OCI-LY7 (cell line): Measurements from ENCODE around the gene TEDC1. TPM values are rescaled to one million over a fixed set of nuclear protein-coding genes. Genes with fewer than 3 reads are reported as not detected.

Experiments
- BruUV-seq: library from RNA; stranded (reverse); fragments of 400-500 nt; replicated peaks from 2 replicates; lab custom pipeline; 2021; lab: Mats Ljungman, UMichigan
- CTCF ChIA-PET: fragments of 300-600 bp; sonication (Branson Sonifier 250); formaldehyde crosslinking; loops from one replicate; lab custom pipeline; 2022; ENCODE audit warnings: antibody characterized with exemption; ENCODE audit not compliant: unreplicated experiment; lab: Charles Lee
- POLR2A ChIA-PET: fragments of 300-600 bp; sonication (Branson Sonifier 250); formaldehyde crosslinking; loops from one replicate; lab custom pipeline; 2022; ENCODE audit warnings: antibody characterized with exemption; lab: Charles Lee
- DNase-seq: peaks from one replicate; pipeline ENCODE4 v3.0.0-alpha.2; 2015; ENCODE audit warnings: low spot score
- H2AFZ ChIP-seq: fragments of 200-600 bp; sonication (generic), shearing (Covaris generic); 2 replicates; pipeline ENCODE4 v1.6.1; 2014; ENCODE audit warnings: mild to moderate bottlenecking, antibody characterized with exemption, low read length, moderate library complexity
- H3K27ac ChIP-seq: fragments of 200-600 bp; sonication (generic); 2 replicates; pipeline ENCODE4 v1.5.1; 2014; ENCODE audit warnings: mixed run types, low read depth, mild to moderate bottlenecking, moderate library complexity, low read length, inconsistent platforms; ENCODE audit not compliant: poor library complexity, severe bottlenecking
- H3K36me3 ChIP-seq: fragments of 200-600 bp; sonication (generic); 2 replicates; pipeline ENCODE4 v1.6.1; 2014; ENCODE audit warnings: mild to moderate bottlenecking, antibody characterized with exemption, low read length, moderate library complexity, mixed read lengths; ENCODE audit not compliant: insufficient read depth
- H3K4me1 ChIP-seq: fragments of 200-600 bp; sonication (generic); 2 replicates; pipeline ENCODE4 v1.5.1; 2014; ENCODE audit warnings: mild to moderate bottlenecking, low read length; ENCODE audit not compliant: insufficient read depth, poor library complexity, severe bottlenecking
- H3K4me2 ChIP-seq: fragments of 200-600 bp; sonication (generic); 2 replicates; pipeline ENCODE4 v1.6.1; 2014; ENCODE audit warnings: mild to moderate bottlenecking, low read length
- H3K4me3 ChIP-seq: fragments of 200-600 bp; sonication (generic); 2 replicates; pipeline ENCODE4 v1.5.1; 2014; ENCODE audit warnings: mild to moderate bottlenecking, low read depth, low read length; ENCODE audit not compliant: poor library complexity, severe bottlenecking
- H3K79me2 ChIP-seq: fragments of 200-600 bp; sonication (generic); 2 replicates; pipeline ENCODE4 v1.6.1; 2016; ENCODE audit warnings: low read depth, mild to moderate bottlenecking, low read length, moderate library complexity, mixed read lengths; ENCODE audit not compliant: insufficient read depth
- H3K9me2 ChIP-seq: fragments of 200-600 bp; sonication (generic); 2 replicates; pipeline ENCODE4 v1.6.1; 2016; ENCODE audit warnings: mild to moderate bottlenecking, low read length, mixed read lengths; ENCODE audit not compliant: insufficient read depth
- H3K9me3 ChIP-seq: fragments of 200-600 bp; sonication (generic); 2 replicates; pipeline ENCODE4 v1.6.1; 2014; ENCODE audit warnings: mild to moderate bottlenecking, mixed run types, low read length, mixed read lengths
- H4K20me1 ChIP-seq: fragments of 200-600 bp; sonication (generic); 2 replicates; pipeline ENCODE4 v1.6.1; 2014; ENCODE audit warnings: mild to moderate bottlenecking, antibody characterized with exemption, low read length, moderate library complexity, mixed read lengths; ENCODE audit not compliant: insufficient read depth
- EZH2phosphoT487 ChIP-seq: fragments of 200-600 bp; sonication (generic); IDR thresholded peaks from 2 replicates; pipeline ENCODE4 v1.6.1; 2018; ENCODE audit warnings: low read depth, borderline replicate concordance, mild to moderate bottlenecking, mixed run types, antibody characterized with exemption, low read length, moderate library complexity, mixed read lengths
- intact Hi-C: fragments of 100-400 bp; cut with micrococcal nuclease; formaldehyde crosslinking; loops from one replicate; pipeline ENCODE4 v1.10.0; 2022; ENCODE audit not compliant: unreplicated experiment
- total RNA-seq, 2 experiments: library from RNA; depleted of rRNA in 1 of 2; stranded (reverse); fragments of >200 nt in 1 of 2; shearing (Covaris generic) in 1 of 2; gene quantifications; 2 replicates each; pipeline ENCODE4 v1.2.3, GENCODE V29; 2014 to 2022
- TF ChIP-seq, protein P1 (sequence below): fragments of 200-600 bp; sonication (generic); conservative IDR thresholded peaks from 2 replicates; pipeline ENCODE4 v1.5.1; 2014; ENCODE audit warnings: mild to moderate bottlenecking, antibody characterized with exemption, low read length, moderate library complexity, mixed read lengths

Gene TEDC1
- total RNA-seq, 2 experiments from 2014 or later, result 53.2 to 55.8 TPM

DNA sequence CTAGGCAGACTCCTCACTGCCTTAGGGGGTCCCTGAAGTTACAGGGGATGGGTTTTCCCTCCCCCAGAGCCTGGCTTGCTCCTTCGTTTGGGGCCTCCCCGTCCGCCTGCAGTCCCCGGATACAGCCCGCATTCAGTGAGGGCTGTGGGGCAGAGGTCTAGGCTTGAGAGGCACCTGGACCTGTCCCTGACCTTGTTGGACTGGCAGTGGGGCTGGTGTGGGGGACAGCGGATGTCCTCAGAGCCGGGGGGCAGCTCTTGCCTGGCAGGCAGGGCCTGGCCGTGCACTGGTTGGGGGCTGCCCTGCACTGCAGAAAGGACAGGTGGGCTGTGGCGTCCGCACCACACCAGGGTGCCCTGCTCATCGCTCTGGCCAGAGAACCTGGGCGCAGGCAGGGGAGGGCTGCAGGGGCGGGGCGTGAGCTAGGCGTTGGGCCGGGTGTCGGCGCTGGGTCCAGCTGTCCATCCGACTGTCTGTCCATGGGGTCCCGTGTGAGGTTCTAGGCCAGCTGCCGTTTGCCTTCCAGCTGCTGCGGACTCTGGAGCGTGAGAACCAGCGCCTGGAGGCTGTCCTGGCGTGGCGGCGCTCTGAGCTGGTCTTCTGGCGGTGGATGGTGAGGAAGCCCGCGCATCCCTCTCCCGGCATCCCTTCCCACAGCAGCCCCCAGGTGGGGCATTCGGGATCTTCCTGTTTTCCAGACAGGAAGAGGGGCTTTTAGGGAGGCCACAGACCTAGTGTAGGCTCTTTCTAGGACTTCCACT lies 6.0 kb downstream of the TEDC1 start:
- peaks cover 7% of the 10 kb centered on the region for H3K4me1 ChIP-seq
- intact Hi-C loops, result no loop called here
- peaks cover 4% of the 10 kb centered on the region; the same call in 1 of the 2 replicates for H4K20me1 ChIP-seq
- H3K27ac ChIP-seq, result no peak overlapping the region
- TF ChIP-seq EZH2phosphoT487, result no peak
- TF ChIP-seq, protein P1, sequence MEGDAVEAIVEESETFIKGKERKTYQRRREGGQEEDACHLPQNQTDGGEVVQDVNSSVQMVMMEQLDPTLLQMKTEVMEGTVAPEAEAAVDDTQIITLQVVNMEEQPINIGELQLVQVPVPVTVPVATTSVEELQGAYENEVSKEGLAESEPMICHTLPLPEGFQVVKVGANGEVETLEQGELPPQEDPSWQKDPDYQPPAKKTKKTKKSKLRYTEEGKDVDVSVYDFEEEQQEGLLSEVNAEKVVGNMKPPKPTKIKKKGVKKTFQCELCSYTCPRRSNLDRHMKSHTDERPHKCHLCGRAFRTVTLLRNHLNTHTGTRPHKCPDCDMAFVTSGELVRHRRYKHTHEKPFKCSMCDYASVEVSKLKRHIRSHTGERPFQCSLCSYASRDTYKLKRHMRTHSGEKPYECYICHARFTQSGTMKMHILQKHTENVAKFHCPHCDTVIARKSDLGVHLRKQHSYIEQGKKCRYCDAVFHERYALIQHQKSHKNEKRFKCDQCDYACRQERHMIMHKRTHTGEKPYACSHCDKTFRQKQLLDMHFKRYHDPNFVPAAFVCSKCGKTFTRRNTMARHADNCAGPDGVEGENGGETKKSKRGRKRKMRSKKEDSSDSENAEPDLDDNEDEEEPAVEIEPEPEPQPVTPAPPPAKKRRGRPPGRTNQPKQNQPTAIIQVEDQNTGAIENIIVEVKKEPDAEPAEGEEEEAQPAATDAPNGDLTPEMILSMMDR, result no peak
- 0 out of 2 replicates have a peak, but pooled peaks cover 2% of the 10 kb centered on the region for H3K79me2 ChIP-seq
- no peaks in the 10 kb centered on the region for H3K9me3 ChIP-seq
- ChIA-PET POLR2A (no interaction called here), CTCF (no interaction called here)
- H3K36me3 ChIP-seq, result peaks cover 22% of the 10 kb centered on the region
- H2AFZ ChIP-seq, result no peak overlapping the region
- H3K9me2 ChIP-seq, result no peaks in the 10 kb centered on the region
- H3K4me3 ChIP-seq, result no peak overlapping the region
- no TSS peak for BruUV-seq
- no peak for DNase-seq
- H3K4me2 ChIP-seq, result no peak overlapping the region

DNA sequence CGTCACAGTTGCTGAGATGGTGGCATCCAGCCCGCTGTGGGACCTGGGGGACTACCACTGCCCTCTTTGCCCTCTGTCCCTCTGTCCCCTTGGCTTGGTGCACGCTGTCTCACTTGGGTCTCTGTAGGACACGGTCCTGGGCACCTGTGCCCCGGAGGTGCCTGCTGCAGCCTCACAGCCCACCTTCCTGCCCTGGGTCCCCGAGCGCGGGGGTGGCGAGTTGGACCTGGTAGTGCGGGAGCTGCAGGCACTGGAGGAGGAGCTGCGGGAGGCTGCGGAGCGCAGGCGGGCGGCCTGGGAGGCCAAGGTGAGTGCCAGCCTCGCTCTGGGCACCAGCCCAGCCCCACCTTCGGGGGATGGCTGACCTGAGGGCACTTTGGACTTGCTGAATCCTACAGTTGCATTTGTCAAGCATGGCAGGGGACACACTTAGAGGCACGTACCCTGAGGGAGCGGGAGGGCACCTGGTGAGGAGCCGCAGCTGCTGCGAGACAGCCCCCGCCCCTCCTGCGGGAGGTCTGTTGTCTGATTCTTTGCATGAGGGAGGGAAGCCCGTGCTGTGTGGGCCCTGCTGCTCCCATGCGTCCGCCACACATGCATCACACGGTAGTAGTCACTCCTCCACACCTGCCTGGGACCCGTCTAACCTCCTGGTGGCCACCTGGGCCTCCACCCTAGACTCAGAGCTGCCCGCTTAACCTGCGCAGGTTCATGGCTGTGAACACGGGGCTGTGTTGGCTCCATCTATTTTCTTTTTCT lies 6.8 kb downstream of the TEDC1 start:
- TF ChIP-seq, protein P1, result no peak
- TF ChIP-seq EZH2phosphoT487, result no peak
- no peak overlapping the region for H2AFZ ChIP-seq
- no peak overlapping the region for H3K27ac ChIP-seq
- intact Hi-C loops, result no loop called here
- no TSS peak for BruUV-seq
- ChIA-PET CTCF (no interaction called here), POLR2A (no interaction called here)
- H4K20me1 ChIP-seq, result 0 out of 2 replicates have a peak, but pooled peaks cover under 1% of the 10 kb centered on the region
- H3K9me3 ChIP-seq, result no peaks in the 10 kb centered on the region
- H3K4me1 ChIP-seq, result no peaks in the 10 kb centered on the region
- H3K9me2 ChIP-seq, result no peaks in the 10 kb centered on the region
- H3K79me2 ChIP-seq, result no peaks in the 10 kb centered on the region
- no peak overlapping the region for H3K4me2 ChIP-seq
- no peak overlapping the region for H3K4me3 ChIP-seq
- DNase-seq, result no peak
- H3K36me3 ChIP-seq, result peaks cover 15% of the 10 kb centered on the region
